ENCODE data around the gene P2RY4.
"Not testable (repeated sequence)": the region's sequence is repeated elsewhere in the genome, so short reads cannot be mapped to it uniquely, and the experiment has no call there.

Gene P2RY4

DNA sequence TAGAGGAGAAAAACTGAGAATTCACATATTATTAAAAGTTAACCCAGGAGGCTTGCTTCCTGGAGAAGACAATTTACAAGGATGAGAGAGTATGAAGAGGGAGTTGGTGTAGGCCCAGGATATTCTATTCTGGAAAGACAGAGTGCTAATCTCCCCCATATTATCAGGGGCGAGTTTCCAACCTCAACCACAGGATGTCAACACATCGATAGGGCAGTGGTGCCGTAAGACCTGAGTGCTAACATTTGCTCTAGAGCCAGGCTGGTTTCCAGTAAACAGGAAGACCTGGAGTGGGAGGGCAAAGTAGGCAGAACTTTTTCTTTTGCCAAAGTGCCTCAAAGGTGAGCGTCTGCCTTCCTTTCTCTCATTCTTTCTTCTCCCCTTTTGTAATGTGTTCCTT, 28.3 kb downstream of the P2RY4 start:
- TF ChIP-seq EZH2phosphoT487 (IDR thresholded peaks at IDR 0.05; ENCODE audit: low read depth), result no peak
- TF ChIP-seq, protein P1, sequence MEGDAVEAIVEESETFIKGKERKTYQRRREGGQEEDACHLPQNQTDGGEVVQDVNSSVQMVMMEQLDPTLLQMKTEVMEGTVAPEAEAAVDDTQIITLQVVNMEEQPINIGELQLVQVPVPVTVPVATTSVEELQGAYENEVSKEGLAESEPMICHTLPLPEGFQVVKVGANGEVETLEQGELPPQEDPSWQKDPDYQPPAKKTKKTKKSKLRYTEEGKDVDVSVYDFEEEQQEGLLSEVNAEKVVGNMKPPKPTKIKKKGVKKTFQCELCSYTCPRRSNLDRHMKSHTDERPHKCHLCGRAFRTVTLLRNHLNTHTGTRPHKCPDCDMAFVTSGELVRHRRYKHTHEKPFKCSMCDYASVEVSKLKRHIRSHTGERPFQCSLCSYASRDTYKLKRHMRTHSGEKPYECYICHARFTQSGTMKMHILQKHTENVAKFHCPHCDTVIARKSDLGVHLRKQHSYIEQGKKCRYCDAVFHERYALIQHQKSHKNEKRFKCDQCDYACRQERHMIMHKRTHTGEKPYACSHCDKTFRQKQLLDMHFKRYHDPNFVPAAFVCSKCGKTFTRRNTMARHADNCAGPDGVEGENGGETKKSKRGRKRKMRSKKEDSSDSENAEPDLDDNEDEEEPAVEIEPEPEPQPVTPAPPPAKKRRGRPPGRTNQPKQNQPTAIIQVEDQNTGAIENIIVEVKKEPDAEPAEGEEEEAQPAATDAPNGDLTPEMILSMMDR (IDR thresholded peaks at IDR 0.05; ENCODE audit: low read depth, low read length), result no peak
- no peak overlapping the region for H3K4me3 ChIP-seq (ENCODE audit: low read length)
- no peaks in the 10 kb centered on the region for H3K4me1 ChIP-seq (ENCODE audit: low read length)
- H3K9me3 ChIP-seq (ENCODE audit: insufficient read depth, low read length), result no peaks in the 10 kb centered on the region
- H4K20me1 ChIP-seq (ENCODE audit: insufficient read depth, low read length), result no peaks in the 10 kb centered on the region
- H3K4me2 ChIP-seq (ENCODE audit: low read length), result no peak overlapping the region
- H3K27ac ChIP-seq (ENCODE audit: low read length), result no peak overlapping the region
- no peaks in the 10 kb centered on the region for H3K27me3 ChIP-seq (ENCODE audit: low read depth, low read length)
- H3K9ac ChIP-seq (ENCODE audit: low read length), result no peak overlapping the region
- H3K79me2 ChIP-seq (ENCODE audit: low read length), result no peaks in the 10 kb centered on the region
- no peak overlapping the region for H2AFZ ChIP-seq (ENCODE audit: low read depth, low read length)
- no peaks in the 10 kb centered on the region for H3K36me3 ChIP-seq (replicated peaks; ENCODE audit: low read depth, low read length)

DNA sequence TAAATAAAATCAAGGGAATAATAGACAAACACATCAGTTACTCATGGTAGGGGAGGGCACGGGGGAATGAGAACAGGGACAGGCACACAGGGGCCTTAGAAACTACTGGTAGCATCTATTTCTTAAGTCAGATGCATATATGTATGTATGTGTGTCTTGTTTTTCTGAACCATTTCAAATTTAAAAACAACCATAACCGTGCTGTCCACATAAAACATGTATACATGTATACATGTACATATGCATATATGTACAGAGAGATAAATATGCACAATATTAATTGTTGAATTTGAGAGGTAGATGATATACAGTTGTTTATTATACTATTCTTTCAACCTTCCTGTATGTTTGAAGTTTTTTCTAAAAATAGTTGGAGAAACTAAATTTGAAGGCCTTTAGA, 33.3 kb downstream of the P2RY4 start:
- Histone ChIP-seq H3K4me3 (ENCODE audit: low read length) (no peak overlapping the region), H3K4me1 (ENCODE audit: low read length) (no peaks in the 10 kb centered on the region), H2AFZ (ENCODE audit: low read depth, low read length) (no peak overlapping the region), H3K79me2 (ENCODE audit: low read length) (no peaks in the 10 kb centered on the region), H3K27me3 (ENCODE audit: low read depth, low read length) (no peaks in the 10 kb centered on the region), H4K20me1 (ENCODE audit: insufficient read depth, low read length) (no peaks in the 10 kb centered on the region), H3K9ac (ENCODE audit: low read length) (no peak overlapping the region), H3K9me3 (ENCODE audit: insufficient read depth, low read length) (no peaks in the 10 kb centered on the region), H3K27ac (ENCODE audit: low read length) (no peak overlapping the region), H3K4me2 (ENCODE audit: low read length) (no peak overlapping the region), H3K36me3 (replicated peaks; ENCODE audit: low read depth, low read length) (no peaks in the 10 kb centered on the region)
- TF ChIP-seq EZH2phosphoT487 (IDR thresholded peaks at IDR 0.05; ENCODE audit: low read depth), result no peak
- TF ChIP-seq, protein P1 (IDR thresholded peaks at IDR 0.05; ENCODE audit: low read depth, low read length), result no peak

DNA sequence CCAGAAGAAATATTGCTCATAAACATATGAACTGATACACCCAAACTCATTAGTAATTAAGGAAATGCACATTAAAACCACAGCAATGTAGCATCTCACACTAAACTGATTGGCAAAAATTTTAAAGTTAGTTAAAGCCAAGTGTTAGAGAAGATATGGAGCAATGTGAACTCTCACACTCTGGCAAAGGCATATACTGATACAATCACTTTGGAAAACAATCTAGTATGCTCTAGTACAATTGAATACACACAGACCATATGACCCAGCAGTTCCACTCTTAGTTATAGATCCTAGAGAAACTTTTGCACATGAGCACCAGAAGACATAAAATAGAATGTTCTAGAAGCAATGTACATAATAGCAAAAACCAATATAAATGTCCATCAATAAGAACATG, 34.0 kb downstream of the P2RY4 start:
- Histone ChIP-seq H3K36me3 (replicated peaks; ENCODE audit: low read depth, low read length) (no peaks in the 10 kb centered on the region), H3K4me3 (ENCODE audit: low read length) (no peak overlapping the region), H2AFZ (ENCODE audit: low read depth, low read length) (no peak overlapping the region), H3K27me3 (ENCODE audit: low read depth, low read length) (no peaks in the 10 kb centered on the region), H4K20me1 (ENCODE audit: insufficient read depth, low read length) (no peaks in the 10 kb centered on the region), H3K4me1 (ENCODE audit: low read length) (no peaks in the 10 kb centered on the region), H3K9ac (ENCODE audit: low read length) (no peak overlapping the region), H3K27ac (ENCODE audit: low read length) (no peak overlapping the region), H3K9me3 (ENCODE audit: insufficient read depth, low read length) (no peaks in the 10 kb centered on the region), H3K4me2 (ENCODE audit: low read length) (no peak overlapping the region), H3K79me2 (ENCODE audit: low read length) (no peaks in the 10 kb centered on the region)
- no peak for TF ChIP-seq EZH2phosphoT487 (IDR thresholded peaks at IDR 0.05; ENCODE audit: low read depth)
- TF ChIP-seq, protein P1 (IDR thresholded peaks at IDR 0.05; ENCODE audit: low read depth, low read length), result no peak

DNA sequence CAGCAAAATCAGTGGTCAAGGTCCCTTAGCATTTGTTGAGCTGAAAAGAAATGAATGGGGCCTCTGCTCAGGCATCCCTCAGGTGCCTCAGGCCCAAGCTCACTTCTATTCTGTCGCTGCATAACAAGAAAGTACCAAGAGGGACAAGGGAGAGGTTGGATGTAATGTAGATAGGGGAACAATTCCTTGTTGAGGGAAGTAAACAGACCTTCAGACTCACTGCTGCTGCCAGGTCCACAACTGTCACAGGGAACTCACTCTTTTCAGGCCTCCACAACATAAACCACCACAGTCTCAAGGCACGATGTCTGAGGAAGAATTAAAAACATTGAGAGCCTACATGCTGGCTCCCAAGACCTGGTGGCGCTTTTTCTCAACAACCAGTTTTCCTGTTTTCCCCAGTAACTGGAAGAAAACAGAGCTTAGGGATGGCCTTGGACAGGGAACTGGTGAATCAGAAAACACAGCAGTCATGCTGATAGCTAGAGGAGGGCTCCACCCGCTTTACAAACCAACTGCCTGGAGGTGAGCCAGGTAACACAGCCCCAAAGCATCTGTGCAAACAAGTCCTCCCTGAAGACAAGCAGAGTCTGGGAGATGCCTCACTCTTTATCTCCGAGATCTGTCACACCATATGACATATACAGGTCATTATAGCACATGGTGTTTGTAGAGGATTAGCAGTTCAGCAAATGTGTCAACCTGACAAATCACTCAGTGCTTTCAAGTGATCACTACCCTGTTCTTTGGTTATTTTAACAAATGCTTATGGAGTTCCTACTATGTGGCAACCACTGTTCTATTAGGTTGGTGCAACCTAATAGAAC, 39.9 kb downstream of the P2RY4 start:
- H3K36me3 ChIP-seq (replicated peaks; ENCODE audit: low read depth, low read length), result no peaks in the 10 kb centered on the region
- no peak overlapping the region for H3K9ac ChIP-seq (ENCODE audit: low read length)
- no peaks in the 10 kb centered on the region for H3K4me1 ChIP-seq (ENCODE audit: low read length)
- no peak overlapping the region for H3K4me3 ChIP-seq (ENCODE audit: low read length)
- H3K9me3 ChIP-seq (ENCODE audit: insufficient read depth, low read length), result no peaks in the 10 kb centered on the region
- H3K4me2 ChIP-seq (ENCODE audit: low read length), result no peak overlapping the region
- H2AFZ ChIP-seq (ENCODE audit: low read depth, low read length), result no peak overlapping the region
- no peak overlapping the region for H3K27ac ChIP-seq (ENCODE audit: low read length)
- H3K27me3 ChIP-seq (ENCODE audit: low read depth, low read length), result no peaks in the 10 kb centered on the region
- TF ChIP-seq, protein P1 (IDR thresholded peaks at IDR 0.05; ENCODE audit: low read depth, low read length), result no peak
- TF ChIP-seq EZH2phosphoT487 (IDR thresholded peaks at IDR 0.05; ENCODE audit: low read depth), result no peak
- H3K79me2 ChIP-seq (ENCODE audit: low read length), result no peaks in the 10 kb centered on the region
- no peaks in the 10 kb centered on the region for H4K20me1 ChIP-seq (ENCODE audit: insufficient read depth, low read length)

DNA sequence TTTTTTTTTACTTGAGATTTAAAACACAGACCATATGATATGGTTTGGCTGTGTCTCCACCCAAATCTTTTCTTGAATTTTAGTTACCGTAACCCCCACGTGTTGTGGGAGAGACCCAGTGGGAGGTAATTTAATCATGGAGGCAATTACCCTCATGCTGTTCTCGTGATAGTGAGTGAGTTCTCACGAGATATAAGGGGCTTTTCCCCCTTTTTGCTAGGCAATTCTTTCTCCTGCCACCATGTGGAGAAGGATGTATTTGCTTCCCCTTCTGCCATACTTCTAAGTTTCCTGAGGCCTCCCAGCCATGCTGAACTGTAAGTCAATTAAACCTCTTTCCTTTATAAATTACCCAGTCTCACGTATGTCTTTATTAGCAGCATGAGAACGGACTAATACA, 50.4 kb downstream of the P2RY4 start:
- not testable (repeated sequence) for H3K9me3 ChIP-seq (ENCODE audit: insufficient read depth, low read length); H3K4me1 ChIP-seq (ENCODE audit: low read length); H3K36me3 ChIP-seq (replicated peaks; ENCODE audit: low read depth, low read length); H3K79me2 ChIP-seq (ENCODE audit: low read length); H3K4me2 ChIP-seq (ENCODE audit: low read length); H3K4me3 ChIP-seq (ENCODE audit: low read length); H2AFZ ChIP-seq (ENCODE audit: low read depth, low read length); H4K20me1 ChIP-seq (ENCODE audit: insufficient read depth, low read length); H3K27me3 ChIP-seq (ENCODE audit: low read depth, low read length); H3K27ac ChIP-seq (ENCODE audit: low read length); H3K9ac ChIP-seq (ENCODE audit: low read length)

All from OCI-LY3 (cell line).